Progenitor cell of endocrine pancreas (in vitro differentiated cells): Measurements from ENCODE around the gene VGLL4. TPM values are rescaled to one million over a fixed set of nuclear protein-coding genes. Genes with fewer than 3 reads are reported as not detected.

Source experiments
- DNase-seq: peaks from one replicate; pipeline ENCODE4 v3.0.0; 2021; ENCODE audit warnings: low spot score; ENCODE audit not compliant: unreplicated experiment
- H3K27ac Mint-ChIP-seq: 2 replicates; pipeline ENCODE4 v1.8.0; 2021; ENCODE audit warnings: mild to moderate bottlenecking, moderate library complexity, mixed read lengths
- H3K27me3 Mint-ChIP-seq: 2 replicates; pipeline ENCODE4 v1.8.0; 2021; ENCODE audit warnings: mixed read lengths
- H3K36me3 Mint-ChIP-seq: 2 replicates; pipeline ENCODE4 v1.8.0; 2022; ENCODE audit warnings: mixed read lengths; ENCODE audit not compliant: insufficient read depth
- H3K4me1 Mint-ChIP-seq: 2 replicates; pipeline ENCODE4 v1.8.0; 2021; ENCODE audit warnings: low read depth, mixed read lengths
- H3K4me3 Mint-ChIP-seq: 2 replicates; pipeline ENCODE4 v1.8.0; 2021; ENCODE audit warnings: low read depth, mild to moderate bottlenecking, moderate library complexity, mixed read lengths
- H3K9me3 Mint-ChIP-seq: 2 replicates; pipeline ENCODE4 v1.8.0; 2021; ENCODE audit warnings: low read depth, mixed read lengths
- total RNA-seq: library from RNA; stranded (reverse); gene quantifications from 2 replicates; pipeline ENCODE4 v1.2.1, GENCODE V29; 2021
- TF ChIP-seq, protein P1 (sequence below): fragments of 200-600 bp; sonication (generic); IDR thresholded peaks from one replicate; pipeline ENCODE4 v1.5.0; 2021; ENCODE audit warnings: antibody characterized with exemption, mild to moderate bottlenecking; ENCODE audit not compliant: unreplicated experiment

VGLL4 gene
- total RNA-seq, 1 donor from 2014 or later: 93.2 TPM

DNA sequence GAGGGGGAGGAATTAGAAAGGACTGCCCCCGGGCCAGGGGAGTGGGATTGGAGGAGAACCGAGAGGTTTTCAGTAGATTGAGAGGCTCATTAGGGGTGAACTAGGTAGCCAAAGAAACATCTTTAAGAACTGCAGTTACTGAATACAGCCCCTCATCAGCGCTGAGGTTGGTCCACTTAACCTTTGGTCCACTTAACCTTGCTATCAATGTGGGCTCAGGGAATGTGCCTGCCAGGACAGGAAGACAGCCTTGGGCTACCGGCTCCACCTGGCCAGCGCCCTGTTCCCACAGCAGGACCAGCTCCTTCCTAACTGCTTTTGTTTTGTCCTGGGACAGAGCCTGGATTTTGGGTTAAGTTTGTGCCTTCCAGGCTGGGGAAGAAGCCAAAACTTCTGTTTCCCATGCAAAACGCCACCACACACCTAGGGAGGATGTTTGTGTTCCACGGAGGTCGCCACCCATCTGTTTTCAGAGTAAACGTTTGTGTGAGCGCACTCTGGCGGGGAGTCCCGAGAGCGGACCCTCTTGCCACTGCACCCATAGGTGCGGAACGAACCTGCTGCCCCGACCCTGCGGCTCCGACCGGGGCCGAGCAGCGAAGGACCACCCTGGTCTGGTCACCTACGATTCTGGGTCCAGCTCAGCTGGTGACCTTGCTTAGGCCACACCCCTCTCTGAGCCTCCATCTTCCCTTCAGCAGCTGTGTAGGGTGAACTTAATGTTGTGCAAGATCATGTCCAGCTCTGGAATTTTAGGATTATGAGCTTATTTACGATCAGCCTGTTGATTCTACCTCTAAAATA is 107.4 kb downstream of the VGLL4 start:
- Mint-ChIP-seq H3K36me3 (no peaks in the 10 kb centered on the region), H3K27me3 (no peaks in the 10 kb centered on the region), H3K4me1 (peaks cover 5% of the 10 kb centered on the region), H3K27ac (no peak overlapping the region), H3K9me3 (no peaks in the 10 kb centered on the region), H3K4me3 (no peak overlapping the region)
- no peak for DNase-seq
- TF ChIP-seq, protein P1, sequence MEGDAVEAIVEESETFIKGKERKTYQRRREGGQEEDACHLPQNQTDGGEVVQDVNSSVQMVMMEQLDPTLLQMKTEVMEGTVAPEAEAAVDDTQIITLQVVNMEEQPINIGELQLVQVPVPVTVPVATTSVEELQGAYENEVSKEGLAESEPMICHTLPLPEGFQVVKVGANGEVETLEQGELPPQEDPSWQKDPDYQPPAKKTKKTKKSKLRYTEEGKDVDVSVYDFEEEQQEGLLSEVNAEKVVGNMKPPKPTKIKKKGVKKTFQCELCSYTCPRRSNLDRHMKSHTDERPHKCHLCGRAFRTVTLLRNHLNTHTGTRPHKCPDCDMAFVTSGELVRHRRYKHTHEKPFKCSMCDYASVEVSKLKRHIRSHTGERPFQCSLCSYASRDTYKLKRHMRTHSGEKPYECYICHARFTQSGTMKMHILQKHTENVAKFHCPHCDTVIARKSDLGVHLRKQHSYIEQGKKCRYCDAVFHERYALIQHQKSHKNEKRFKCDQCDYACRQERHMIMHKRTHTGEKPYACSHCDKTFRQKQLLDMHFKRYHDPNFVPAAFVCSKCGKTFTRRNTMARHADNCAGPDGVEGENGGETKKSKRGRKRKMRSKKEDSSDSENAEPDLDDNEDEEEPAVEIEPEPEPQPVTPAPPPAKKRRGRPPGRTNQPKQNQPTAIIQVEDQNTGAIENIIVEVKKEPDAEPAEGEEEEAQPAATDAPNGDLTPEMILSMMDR: no peak

DNA sequence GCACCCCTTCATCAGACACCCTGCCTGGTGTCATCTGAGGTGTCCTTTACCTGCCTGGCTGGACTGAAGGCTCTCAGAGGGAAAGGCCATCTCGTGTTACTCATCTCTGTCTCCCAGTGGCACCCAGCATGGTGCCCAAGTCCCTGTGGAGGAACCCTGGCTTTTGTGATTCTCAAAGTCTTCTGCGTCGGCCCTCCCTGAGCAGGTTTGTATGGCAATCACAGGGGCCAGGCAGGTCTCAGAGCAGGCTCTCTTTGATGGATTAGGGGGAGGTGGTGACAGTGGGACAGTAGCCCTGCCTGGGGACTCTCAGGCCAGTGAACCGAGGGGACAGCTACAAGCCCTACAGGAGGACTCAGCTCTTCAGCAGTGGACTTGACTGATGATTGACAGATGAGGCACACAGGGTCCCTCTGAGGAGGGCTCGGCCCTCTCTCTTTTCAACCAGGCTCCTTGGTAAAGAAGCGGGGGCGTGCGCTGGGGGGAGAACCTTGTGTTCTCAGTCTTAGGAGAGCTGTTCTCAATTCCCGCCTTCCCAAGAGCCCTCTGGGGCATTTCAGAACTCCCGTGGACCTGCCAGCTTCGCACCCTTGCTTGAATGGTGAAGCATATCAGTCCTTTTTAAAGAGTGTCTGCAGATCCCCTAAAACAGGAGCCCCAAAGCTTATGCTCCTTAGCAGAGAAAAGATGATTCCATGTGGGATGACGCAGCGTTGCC is 108.3 kb downstream of the VGLL4 start:
- Mint-ChIP-seq H3K27ac (no peak overlapping the region), H3K36me3 (no peaks in the 10 kb centered on the region), H3K4me1 (peaks cover 5% of the 10 kb centered on the region), H3K27me3 (no peaks in the 10 kb centered on the region), H3K4me3 (no peak overlapping the region), H3K9me3 (no peaks in the 10 kb centered on the region)
- DNase-seq: no peak
- TF ChIP-seq, protein P1: no peak

DNA sequence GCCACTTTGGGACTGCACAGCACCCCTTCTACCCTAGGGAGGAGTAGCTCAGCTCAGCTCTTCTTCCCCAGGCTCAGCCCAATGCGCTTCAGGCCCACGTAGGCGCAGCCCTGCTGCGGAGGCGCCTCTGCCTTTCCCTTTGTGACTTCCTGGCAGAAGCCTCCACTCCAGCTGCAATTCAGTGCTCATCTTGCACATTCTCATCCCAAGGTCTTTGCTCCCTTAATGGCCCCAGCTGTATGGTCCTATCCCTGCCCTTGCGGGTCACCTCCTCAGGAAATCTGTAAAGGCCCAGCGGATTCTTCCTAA is 109.0 kb downstream of the VGLL4 start:
- Mint-ChIP-seq H3K4me1 (peaks cover 8% of the 10 kb centered on the region), H3K27me3 (no peaks in the 10 kb centered on the region), H3K27ac (no peak overlapping the region), H3K9me3 (no peaks in the 10 kb centered on the region), H3K36me3 (no peaks in the 10 kb centered on the region), H3K4me3 (no peak overlapping the region)
- DNase-seq: no peak
- TF ChIP-seq, protein P1: no peak

DNA sequence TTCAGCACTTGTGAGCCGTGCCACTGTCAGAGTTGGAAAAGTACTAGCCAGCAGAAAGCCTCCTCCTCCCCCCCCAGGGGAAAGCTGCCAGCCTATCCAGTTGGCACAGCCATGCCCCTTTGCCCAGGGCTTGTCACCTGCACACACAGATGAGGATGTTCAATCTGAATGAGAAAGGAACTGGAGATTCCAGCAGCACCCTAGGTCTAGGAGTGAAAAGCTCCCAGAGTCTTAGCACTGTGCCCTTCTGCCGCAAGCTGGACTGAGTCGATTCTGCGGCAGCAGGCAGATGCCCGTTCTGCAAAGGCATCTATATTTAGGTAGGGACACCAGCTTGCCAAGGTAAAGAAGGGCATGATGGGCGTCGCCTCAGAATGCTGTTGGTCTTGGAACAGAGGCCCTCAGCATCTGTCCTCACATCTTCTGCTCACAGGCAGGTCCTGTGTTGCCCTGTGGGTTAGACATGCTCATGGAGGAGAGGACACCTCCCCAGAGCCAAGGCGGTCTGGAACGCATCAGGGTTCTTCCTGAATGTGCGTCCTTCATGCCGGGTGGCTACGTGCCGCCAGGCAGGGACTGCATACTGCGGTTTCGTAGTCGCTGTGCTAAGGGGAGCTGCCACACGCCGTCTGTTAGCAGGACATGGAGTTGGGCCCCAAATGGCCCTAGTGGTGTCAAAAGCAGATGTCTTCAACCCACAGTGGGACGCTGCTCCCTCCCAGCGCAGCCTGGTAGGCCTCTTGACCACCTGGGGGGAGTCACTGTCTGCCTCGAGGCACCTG is 109.5 kb downstream of the VGLL4 start:
- Mint-ChIP-seq H3K4me1 (peaks cover 10% of the 10 kb centered on the region), H3K36me3 (no peaks in the 10 kb centered on the region), H3K27me3 (no peaks in the 10 kb centered on the region), H3K4me3 (no peak overlapping the region), H3K27ac (no peak overlapping the region), H3K9me3 (no peaks in the 10 kb centered on the region)
- TF ChIP-seq, protein P1: no peak
- no peak for DNase-seq

DNA sequence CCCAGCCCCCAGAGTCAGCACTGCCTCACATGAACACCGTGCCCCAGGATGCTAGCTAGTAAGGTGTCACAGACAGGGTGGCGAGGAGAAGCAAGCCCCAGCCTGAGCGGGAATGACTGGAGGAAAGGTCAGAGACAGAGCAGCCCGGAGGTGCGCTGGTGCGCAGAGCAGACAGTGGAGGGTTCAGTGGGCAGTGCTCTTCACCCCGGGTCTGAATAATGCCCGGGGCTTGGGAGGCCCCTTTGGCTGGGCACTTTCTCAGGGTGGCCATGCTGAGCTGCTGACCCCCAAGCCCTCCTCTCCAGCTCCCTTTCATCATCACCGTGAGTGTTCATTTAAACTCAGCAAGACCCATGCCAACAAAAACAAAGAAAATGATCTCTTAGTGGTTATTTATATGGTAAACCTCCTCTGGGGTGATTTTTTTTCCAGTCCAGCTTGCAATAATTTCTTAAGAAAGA is 110.8 kb downstream of the VGLL4 start:
- no peak for DNase-seq
- TF ChIP-seq, protein P1: no peak
- Mint-ChIP-seq H3K4me1 (peaks cover 11% of the 10 kb centered on the region), H3K27ac (no peak overlapping the region), H3K4me3 (no peak overlapping the region), H3K36me3 (no peaks in the 10 kb centered on the region), H3K27me3 (no peaks in the 10 kb centered on the region), H3K9me3 (no peaks in the 10 kb centered on the region)
